ENCODE data around the gene TMA7B. TPM values are rescaled to one million over a fixed set of nuclear protein-coding genes. Genes with fewer than 3 reads are reported as not detected.

The TMA7B gene
- total RNA-seq, 1 donor from 2014 or later, result not detected

GRCh38 chr22:40001106-40001505 lies 40.9 kb downstream of the TMA7B start:
- H3K4me3 ChIP-seq (ENCODE audit: low read depth, low read length), result no peak overlapping the region

GRCh38 chr22:40001800-40002577 lies 41.8 kb downstream of the TMA7B start:
- no peak overlapping the region for H3K4me3 ChIP-seq (ENCODE audit: low read depth, low read length)
- DNase-seq (ENCODE audit: low read depth), result no peak

More at GRCh38 chr22:40001106-40001505, 40.9 kb downstream of the TMA7B start:
- TF ChIP-seq CTCF (conservative IDR thresholded peaks at IDR 0.05; ENCODE audit: low read depth, low read length), result no peak
- no peak for DNase-seq (ENCODE audit: low read depth)

GRCh38 chr22:40002935-40003715 lies 42.9 kb downstream of the TMA7B start:
- no peak for TF ChIP-seq CTCF (conservative IDR thresholded peaks at IDR 0.05; ENCODE audit: low read depth, low read length)
- DNase-seq (ENCODE audit: low read depth), result no peak
- no peak overlapping the region for H3K4me3 ChIP-seq (ENCODE audit: low read depth, low read length)

More at GRCh38 chr22:40001800-40002577, 41.8 kb downstream of the TMA7B start:
- no peak for TF ChIP-seq CTCF (conservative IDR thresholded peaks at IDR 0.05; ENCODE audit: low read depth, low read length)

- DNase-seq (ENCODE audit: low read depth), result no peak
- no peak for TF ChIP-seq CTCF (conservative IDR thresholded peaks at IDR 0.05; ENCODE audit: low read depth, low read length)
- no peak overlapping the region for H3K4me3 ChIP-seq (ENCODE audit: low read depth, low read length)
Observed at GRCh38 chr22:40004836-40005235, 44.6 kb downstream of the TMA7B start.

GRCh38 chr22:40006641-40007040 lies 46.4 kb downstream of the TMA7B start:
- H3K4me3 ChIP-seq (ENCODE audit: low read depth, low read length), result no peak overlapping the region
- TF ChIP-seq CTCF (conservative IDR thresholded peaks at IDR 0.05; ENCODE audit: low read depth, low read length), result no peak
- no peak for DNase-seq (ENCODE audit: low read depth)

GRCh38 chr22:40007853-40008710 lies 47.9 kb downstream of the TMA7B start:
- TF ChIP-seq CTCF (conservative IDR thresholded peaks at IDR 0.05; ENCODE audit: low read depth, low read length), result no peak
- no peak overlapping the region for H3K4me3 ChIP-seq (ENCODE audit: low read depth, low read length)
- no peak for DNase-seq (ENCODE audit: low read depth)
